ENCODE measurements around the gene RAVER2.
A peak's percentile ranks its signal among the peaks of the same experiment; 100 is the strongest.
"Not testable (repeated sequence)": the region's sequence is repeated elsewhere in the genome, so short reads cannot be mapped to it uniquely, and the experiment has no call there.

The RAVER2 gene

DNA sequence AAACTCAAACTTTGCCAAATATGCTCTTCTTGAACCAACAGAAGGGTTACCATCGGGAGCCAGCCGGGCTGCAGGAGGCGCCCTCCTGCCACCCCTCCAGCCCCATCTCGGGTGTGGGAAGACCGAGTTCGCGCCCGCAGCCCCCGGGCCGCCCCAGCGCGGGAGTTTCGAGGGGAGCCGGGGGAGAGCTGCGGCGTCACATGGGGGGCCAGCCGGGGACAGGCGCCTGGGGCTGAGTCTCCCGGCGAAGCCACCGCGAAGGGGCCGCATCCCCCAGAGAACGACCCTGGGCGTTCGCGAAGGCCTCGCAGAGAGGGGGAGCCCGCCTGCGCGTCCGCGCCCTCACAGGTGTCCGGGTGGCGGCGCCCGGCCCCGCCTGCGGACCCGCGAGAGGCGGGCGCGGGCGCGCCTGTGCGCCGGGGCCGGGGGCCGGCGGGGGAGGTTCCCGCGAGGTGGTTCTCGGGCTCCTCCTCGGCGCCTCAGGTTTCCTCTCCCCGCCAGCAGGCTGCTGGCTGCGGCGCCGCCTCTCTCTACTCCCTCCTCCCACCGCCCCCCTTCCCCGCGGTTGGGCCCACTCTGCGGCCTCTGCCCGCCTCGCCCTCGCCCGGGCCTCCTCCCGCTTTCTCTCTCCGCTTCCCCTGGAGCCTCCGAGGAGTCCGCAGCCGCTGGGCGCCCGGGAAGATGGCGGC, at the start of gene RAVER2:
Gene RAVER2, plus strand, starts transcription at position 584 of the 689 bp plus-strand sequence. Its CDS starts 98 bp downstream, at position 682.
- peak; percentile 55 for DNase-seq

DNA sequence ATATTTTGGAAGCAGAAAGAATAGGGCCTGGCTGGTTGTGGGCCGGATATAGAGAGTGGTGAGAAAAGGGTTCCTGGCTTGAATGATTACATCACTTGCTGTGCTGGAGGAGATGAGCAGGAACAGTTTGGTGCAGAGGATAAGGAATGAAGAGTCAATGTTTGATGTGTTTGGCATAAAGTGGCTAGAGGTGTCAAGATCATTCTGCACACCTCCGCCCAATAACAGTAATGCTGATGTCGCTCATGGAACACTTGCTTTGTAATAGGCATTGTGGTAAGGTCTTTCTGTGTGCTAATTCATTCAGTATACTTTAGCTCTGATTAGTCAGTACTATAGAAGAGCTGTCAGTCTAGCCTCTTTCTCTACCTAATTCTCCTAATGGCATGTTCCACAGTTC, 48.0 kb upstream of the RAVER2 start:
- no peak for DNase-seq

GRCh38 chr1:64699327-64699726, 45.5 kb upstream of the RAVER2 start:
- no peak for DNase-seq

DNA sequence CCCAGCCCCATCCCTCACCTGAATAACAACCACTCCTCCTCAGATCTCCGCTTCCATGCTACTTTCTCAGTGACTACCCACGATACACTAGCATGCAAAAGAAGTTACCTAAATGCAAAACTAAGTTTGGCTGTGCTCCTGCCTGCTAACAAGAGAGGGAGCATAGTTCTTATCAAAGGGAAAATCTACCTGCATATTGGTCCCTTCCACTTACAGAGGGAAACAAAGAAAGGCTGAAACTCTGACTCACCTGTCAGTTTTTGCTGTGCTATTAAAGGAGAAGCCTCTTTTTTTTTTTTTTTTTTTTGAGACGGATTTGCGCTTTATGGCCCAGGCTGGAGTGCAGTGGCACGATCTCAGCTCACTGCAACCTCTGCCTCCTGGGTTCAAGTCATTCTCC, 43.8 kb upstream of the RAVER2 start:
- no peak for DNase-seq

- no peak for DNase-seq
Measured at GRCh38 chr1:64701886-64702285, 43.0 kb upstream of the RAVER2 start.

GRCh38 chr1:64702670-64703069, 42.2 kb upstream of the RAVER2 start:
- not testable (repeated sequence) for DNase-seq

DNA sequence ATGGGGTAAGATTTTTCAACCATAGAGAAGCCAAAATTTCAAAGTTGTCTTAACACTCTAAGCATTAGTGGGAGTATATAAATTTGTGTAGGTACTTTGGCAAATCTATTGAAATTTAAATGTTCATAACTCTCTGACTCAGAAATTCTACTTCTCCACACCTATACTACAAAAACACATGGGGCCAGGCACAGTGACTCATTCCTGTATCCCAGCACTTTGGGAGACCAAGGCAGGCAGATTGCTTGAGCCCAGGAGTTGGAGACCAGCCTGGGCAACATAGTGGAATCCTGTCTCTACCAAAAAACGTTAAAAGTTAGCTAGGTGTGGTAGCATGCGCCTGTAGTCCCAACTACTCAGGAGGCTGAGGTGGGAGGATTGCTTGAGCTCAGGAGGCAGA, 41.3 kb upstream of the RAVER2 start:
- no peak for DNase-seq

DNA sequence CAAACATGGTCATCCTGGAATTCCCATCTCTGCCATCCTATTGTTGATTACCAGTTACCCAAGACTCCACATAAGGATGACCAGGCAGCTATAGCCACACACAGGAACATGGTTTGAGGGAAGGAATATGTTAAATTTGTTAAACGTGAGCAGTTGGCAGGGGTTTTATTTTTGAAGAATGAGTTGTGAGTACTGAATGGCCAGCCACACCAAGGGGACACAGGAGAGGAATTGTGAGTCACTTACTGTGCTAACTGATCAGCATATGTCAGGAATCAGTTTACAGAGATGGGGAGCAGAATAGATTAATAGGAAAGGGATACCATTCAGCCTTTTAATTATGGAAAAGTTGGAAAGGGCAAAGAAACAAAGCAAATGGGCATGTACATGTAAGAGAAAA, 39.3 kb upstream of the RAVER2 start:
- no peak for DNase-seq

GRCh38 chr1:64711266-64711665, 33.6 kb upstream of the RAVER2 start:
- DNase-seq = no peak

DNA sequence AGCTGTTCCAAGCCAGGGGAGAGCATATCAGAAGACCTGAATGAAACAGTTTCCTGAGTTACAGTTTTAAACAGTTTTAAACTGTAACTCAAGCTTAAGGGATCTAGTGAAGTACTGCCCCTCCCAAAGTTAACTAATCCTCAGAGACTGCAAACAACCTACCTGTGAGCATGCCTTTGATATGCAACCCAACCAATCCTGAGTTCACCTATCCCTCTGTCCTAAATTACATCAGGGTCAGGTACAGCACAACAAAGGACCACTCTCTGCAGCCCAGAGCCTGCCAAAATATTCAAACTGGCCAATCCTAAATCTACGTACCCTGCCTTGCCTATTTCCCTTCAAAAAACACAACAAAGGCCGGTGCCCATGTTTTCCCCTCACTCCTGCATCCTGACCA, 32.8 kb upstream of the RAVER2 start:
- DNase-seq = no peak

DNA sequence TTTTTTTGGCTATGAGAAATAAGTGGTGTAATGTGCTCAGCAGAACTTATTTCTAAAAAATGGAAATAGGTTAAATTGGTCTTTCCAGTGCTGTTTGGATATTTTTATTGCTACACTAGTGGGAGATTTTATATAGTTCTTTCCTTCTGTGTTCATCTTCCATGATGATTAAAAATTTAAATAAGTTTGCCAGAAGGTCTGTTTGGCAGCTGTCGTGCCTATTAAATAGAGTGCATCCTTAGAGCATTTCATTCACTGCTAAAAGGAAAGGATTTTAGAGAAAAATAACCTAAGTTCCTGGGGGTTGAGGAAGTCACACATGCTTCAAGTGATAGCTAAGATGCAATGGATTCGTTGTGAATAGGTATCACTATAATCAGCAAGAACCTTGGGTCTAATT, 29.7 kb upstream of the RAVER2 start:
- DNase-seq = no peak

DNA sequence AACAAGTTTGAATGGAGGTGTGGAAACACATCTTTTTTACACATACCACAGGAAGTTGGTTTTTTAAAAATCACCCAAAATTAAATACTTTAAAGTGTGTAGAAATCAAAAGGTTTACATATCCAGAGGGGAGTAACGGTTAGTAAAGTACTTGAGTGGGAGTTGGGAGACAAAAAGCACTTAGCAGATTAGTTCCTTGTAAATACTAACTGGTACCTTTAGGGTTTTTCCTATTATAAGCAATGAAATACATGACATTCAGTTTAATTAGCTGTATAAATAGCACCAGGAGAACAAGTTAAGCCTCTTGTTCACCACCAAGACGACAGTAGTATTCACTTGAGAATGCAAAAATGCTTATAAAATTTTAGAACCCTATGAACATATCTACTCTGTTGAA, 23.7 kb upstream of the RAVER2 start:
- DNase-seq = no peak

- DNase-seq = no peak
Measured at GRCh38 chr1:64721576-64722145, 23.2 kb upstream of the RAVER2 start.

DNA sequence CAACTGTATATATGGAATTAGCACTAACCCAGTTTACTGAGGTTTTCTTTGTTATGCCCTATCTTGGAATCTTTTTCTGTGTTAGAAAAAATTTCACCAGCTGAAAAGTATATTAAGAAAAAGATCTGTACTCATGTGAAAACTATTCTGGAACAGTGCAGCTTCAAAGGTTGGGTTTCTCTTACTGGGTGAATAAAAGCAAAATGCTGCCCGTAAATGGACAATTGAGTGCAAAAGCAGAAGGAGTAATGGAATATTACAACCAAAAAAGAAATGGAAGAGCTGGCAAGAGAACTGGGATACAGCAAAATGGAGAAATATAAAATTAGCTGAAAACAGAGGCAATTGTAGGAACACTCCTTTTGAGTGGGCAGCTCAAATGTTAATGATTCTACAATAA, 17.0 kb upstream of the RAVER2 start:
- no peak for DNase-seq

DNA sequence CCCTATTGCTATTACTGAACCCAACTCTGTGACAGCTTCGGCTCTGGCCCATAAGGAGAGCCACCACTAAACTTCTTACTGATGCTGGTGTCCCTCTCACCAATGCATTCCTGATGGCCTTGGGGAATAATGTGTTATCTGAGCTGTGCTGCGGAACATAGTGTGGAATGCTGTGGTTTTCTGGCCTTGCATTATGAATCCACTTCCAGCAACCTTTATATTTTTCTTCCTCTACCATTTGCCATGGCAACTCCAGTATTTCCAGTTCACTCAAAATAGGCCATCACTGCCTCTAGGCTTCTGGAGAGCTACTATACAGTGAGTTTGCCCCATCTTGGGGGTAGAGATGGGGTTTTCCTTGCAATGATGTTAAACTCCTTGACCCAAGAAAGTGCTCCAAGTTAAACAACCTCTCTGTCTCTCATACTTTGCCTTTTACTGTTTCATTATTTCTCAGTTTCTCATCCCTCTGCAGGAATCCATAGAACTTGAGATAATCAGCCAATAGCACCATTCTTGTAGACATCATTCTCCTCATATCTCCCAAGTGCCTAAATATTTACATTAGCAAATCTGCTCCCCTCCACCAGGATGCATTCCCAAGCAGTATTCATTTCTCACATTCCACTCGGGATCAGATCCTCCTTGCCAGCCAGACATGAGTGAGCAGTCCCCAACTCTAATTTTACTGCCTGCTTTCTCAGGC, 11.1 kb upstream of the RAVER2 start:
- DNase-seq = no peak

GRCh38 chr1:64734287-64734652, 10.6 kb upstream of the RAVER2 start:
- no peak for DNase-seq

GRCh38 chr1:64740687-64741086, 4.2 kb upstream of the RAVER2 start:
- not testable (repeated sequence) for DNase-seq

DNA sequence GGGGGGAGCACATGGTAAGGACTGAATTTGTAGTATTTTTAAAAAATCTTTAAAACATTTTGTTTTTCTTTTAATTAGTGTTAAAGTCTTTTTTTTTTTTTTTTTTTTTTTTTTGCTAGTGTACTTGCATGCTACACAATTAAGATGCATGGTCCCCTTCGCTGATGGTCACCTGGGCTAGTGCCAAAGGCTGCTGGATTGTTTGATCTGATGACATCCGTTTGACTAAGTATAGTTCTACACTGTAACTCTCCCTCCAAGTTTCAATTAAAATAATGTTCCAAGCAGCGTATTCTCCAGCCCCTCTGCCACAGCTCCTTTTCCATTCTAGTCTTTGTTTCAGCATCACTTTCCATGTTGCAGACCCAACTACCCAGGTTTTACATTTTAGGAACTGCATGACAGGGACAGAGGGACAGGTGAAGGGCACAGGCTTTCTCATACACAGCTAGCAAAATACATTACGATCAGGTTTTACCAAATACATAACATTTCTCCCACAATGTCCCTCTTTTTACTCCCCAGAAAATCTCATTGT, 852 bp upstream of the RAVER2 start:
- DNase-seq = peak; percentile 4

DNA sequence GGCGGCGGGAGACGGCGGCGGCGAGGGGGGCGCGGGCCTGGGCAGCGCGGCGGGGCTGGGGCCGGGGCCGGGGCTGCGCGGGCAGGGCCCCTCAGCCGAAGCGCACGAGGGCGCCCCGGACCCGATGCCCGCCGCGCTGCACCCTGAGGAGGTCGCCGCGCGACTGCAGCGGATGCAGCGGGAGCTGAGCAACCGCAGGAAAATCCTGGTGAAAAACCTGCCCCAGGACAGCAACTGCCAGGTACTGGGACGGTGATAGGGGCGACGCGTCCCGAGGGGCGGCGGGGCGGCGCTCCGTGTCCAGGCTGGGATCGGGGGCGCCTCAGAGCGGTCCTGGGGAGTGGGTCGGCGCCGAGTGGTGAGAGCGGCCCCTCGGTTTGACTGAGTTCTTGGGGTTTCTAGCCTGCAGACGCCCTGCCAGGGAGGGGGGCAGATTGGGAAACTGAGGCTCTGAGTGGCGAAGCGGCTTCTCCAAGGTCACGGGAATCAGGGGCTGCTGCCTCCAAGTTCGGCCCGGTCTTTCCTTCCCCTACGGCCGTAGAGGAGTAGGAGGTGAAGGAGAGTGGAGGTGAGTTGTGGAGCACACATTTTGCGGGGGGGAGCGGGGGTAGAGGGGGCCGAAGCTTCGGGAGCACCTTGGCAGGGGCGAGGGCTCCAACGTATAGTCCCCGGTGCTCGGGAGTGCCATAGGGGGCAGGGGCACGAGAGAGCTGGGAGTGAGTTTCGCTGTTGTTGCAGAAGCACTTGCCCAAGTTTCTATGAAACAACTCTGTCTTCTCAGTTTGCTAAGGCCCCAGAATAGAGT, 508 bp downstream of the RAVER2 start:
- peak; percentile 16 for DNase-seq

DNA sequence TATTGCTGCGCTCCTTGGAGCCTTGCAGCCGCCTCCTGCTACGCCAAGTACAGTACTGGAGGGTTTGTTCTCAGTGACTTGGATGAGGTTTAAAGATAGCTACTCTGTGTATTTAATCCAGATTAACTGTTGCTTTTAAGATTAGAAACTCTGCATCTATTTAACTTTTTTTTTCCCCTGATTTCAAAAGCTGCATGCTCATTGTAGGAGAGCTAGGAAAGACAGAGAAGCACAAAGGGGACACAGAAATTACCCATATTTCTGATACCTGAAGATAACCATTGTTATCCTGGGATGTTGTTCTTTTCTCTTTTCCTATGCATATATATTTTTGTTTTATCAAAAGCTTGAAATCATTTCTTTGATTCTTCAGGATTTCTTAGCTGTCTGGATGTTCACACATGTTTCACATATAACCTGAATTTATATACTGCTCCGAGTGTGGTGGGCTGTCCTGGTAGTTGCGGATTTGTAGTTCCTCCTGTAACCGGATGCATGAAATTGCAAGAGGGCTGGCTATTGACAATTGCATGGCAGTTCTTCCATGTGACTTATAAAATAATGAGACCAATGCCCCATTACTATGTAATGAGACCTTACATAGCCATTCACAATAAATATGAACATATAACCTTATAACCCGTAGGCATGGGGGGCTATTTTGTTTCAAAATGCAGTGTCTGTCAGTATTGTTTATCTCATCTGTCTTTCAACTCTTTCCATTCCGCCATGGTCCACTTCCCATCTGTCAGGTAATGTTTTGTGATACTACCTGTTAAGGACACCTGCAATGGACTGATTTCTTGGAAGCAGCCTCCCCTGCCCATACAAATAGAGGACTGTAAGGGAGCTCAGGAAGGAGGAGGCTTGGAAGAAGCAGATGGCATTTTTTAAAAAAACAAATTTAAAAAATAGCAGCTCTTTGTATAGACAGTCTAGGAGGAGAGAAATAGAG, 1.4 kb downstream of the RAVER2 start:
- DNase-seq = no peak

DNA sequence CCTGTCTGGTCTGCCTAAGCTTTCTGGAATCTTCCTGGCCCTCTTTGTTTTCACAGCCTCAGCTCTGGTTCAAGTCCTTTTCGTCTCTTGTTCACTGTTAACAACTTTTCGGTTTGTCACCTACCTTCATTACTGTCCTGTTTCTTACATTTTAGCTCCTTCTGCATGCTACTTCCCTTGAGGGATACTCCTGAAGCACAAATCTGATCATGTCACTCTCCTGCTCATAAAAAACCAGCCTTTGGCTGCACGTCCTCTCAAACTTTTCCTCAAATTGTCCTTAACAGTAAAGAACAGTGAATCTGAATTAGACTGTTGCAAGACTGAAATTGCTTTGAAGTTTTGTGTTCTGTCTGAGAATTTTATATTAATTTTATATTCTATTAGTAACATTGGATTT, 3.3 kb downstream of the RAVER2 start:
- DNase-seq = no peak

- DNase-seq = no peak
Measured at GRCh38 chr1:64748706-64749105, 3.8 kb downstream of the RAVER2 start.

Measured in activated CD4-positive, alpha-beta T cell treated with anti-CD3 and anti-CD28 coated beads, Interleukin-2, amount 50 U/mL, for 16 hours (primary cell).